Loucy (cell line): ENCODE measurements around the gene CD19.

Experiments
- CTCF ChIP-seq: fragments of 200-600 bp; sonication (generic); conservative IDR thresholded peaks from 2 replicates; pipeline ENCODE4 v1.5.1; 2014; ENCODE audit warnings: mild to moderate bottlenecking, antibody characterized with exemption, low read length
- EZH2phosphoT487 ChIP-seq: fragments of 200-600 bp; IDR thresholded peaks from 2 replicates; pipeline ENCODE4 v1.6.1; 2018; ENCODE audit warnings: antibody characterized with exemption, mild to moderate bottlenecking, moderate library complexity, borderline replicate concordance

DNA sequence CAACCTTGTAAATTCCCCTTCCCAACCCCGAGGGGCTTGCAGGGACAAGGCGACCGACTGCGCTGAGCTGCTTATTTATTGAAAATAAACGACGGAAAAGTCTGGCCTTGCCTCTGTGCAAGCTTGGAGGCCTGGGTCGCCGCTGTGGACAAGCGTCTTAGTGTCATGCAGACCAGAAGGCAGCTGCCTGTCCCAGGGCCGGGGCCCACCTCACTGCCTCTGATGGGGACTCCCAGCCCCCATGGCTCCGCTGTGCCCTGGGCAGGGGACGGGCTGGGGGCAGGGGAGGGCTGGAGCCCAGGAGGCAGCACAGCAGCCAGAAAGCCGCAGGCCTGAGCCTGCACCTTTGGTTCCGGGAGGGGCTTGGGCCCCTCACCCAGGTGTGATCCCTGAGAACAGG is 27.4 kb upstream of the CD19 start:
- TF ChIP-seq CTCF (no peak), EZH2phosphoT487 (no peak)
